ENCODE results near the gene DUOX1.

DNA sequence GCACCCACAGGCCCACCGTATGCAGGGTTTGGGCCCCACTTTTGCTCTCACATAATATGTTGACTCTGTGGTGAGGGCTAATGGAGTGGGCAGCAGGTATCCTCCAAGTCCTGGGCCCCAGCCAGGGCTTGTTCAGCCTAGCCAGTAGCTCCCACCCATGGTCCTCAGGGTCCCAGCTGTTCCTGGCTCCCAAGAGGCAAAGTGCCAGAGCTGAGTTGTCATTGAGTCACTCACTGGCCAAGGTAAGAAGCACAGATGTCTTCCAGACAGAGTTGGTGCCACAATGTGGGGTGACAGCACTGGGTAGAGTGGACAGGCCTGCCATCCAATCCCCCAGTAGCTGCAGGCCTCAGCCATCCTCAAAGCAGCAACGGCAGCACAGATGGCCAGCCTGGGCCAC lies 53.7 kb downstream of the DUOX1 start:
- TF ChIP-seq CTCF (conservative IDR thresholded peaks at IDR 0.05 in 1 of 2, IDR thresholded peaks at IDR 0.05 in 1 of 2; ENCODE audit: low read depth in 1 of 2, low read length in 2 of 2) (no peak), EZH2 (IDR thresholded peaks at IDR 0.05; ENCODE audit: low read length, missing control alignments) (no peak)
